GM18870 (cell line): Measurements from ENCODE around the gene ETV6.

Source experiments
- ATAC-seq: cut with Tn5 transposase; IDR thresholded peaks from one replicate; pipeline ENCODE4 v1.9.1; 2021; ENCODE audit warnings: moderate library complexity; ENCODE audit not compliant: unreplicated experiment

Gene ETV6

GRCh38 chr12:11821386-11822080 is 172.1 kb downstream of the ETV6 start:
- ATAC-seq: no peak

DNA sequence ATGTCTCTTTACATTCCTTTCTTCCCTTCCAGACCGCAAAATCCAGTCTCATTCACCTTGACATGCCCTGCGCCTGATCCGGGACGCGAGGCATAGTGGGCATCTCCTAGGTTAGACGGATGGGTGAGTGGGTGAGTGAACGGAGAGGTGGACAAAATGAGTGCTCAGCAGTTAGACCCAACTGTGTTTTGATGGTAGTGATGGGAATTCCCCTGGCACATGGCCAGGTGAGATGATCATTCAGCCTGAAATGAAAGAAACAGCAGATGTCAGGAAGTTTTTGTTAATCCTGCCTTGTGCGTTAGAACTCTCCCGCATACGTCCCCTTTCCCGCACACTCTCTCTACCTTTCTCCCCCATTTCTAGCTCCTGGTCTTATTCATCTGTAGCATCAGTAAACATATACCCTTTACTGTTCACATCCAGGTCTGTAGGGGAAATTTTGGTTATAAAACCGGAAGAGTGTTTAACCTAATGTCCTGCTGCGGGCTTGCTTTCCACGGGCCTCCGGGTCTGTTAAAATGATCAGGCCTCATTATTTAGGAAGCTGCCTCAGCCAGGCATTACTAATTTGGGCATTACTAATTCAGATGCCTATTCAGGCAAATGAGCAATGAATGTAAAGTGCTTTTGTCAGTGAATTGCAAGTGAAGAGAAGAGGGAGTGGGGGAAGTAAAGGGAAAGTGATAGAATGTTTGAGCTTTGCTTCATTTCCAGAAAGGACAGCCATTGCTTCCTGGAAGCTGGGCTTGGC is 172.8 kb downstream of the ETV6 start:
- peak; percentile 45 for ATAC-seq

DNA sequence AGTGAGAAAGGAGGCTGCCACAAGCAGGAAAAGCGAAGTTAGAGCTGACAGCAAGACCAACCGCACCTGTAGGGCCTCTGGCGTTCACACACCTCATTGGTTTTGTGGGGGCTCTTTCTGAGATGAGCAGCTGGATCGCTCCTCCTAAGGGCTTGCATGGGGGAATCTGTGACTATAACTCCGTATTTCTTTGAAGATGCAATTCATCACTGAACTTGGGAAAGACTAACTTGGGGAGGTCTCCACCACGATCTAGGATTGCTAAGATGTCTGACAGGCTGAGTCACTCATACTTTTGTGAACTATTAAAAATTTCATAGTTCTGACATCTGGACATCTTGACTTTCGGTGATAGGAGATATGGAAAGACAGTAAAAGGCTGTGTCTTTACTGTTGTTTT is 173.6 kb downstream of the ETV6 start:
- ATAC-seq: no peak

DNA sequence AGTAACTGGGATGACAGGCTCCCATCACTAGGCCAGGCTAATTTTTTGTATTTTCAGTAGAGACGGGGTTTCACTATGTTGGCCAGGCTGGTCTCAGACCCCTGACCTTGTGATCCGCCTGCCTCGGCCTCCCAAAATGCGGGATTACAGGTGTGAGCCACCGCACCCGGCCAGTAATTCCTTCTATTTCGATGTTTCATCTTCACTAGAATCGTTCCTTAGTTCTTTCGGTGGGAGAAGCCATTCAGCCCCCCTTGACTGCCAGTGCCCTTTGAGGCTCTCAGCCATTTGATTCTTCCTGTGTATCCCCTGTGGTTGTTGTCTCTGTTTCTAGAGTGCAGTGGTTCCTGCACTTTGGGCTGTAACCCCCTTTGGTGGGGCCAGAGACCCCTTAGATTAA is 174.1 kb downstream of the ETV6 start:
- ATAC-seq: no peak

DNA sequence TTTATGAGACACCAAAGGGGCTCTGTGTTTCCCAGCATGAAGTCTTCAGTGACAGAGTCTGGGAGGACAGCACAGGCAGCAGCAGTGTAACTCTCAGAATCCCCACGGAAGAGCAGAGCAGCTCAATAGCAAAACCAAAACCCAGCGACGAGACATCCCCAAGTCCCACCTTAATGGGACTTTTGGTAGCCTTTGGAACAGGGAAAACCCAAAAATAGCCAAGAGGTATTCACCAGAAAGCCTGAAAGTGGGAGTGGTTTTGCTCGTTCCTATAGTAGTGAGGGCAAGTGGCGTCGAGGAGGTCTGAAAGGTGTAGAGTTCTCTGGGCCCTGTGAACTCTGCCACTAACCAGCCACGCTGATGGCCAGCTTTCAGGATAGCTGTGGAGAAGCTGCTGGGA is 174.6 kb downstream of the ETV6 start:
- no peak for ATAC-seq

- no peak for ATAC-seq
These were observed 175.3 kb downstream of the ETV6 start for GRCh38 chr12:11824736-11825135.

- no peak for ATAC-seq
These were observed 175.8 kb downstream of the ETV6 start for GRCh38 chr12:11825278-11825677.

- ATAC-seq: no peak
These were observed 177.1 kb downstream of the ETV6 start for GRCh38 chr12:11826574-11826973.

DNA sequence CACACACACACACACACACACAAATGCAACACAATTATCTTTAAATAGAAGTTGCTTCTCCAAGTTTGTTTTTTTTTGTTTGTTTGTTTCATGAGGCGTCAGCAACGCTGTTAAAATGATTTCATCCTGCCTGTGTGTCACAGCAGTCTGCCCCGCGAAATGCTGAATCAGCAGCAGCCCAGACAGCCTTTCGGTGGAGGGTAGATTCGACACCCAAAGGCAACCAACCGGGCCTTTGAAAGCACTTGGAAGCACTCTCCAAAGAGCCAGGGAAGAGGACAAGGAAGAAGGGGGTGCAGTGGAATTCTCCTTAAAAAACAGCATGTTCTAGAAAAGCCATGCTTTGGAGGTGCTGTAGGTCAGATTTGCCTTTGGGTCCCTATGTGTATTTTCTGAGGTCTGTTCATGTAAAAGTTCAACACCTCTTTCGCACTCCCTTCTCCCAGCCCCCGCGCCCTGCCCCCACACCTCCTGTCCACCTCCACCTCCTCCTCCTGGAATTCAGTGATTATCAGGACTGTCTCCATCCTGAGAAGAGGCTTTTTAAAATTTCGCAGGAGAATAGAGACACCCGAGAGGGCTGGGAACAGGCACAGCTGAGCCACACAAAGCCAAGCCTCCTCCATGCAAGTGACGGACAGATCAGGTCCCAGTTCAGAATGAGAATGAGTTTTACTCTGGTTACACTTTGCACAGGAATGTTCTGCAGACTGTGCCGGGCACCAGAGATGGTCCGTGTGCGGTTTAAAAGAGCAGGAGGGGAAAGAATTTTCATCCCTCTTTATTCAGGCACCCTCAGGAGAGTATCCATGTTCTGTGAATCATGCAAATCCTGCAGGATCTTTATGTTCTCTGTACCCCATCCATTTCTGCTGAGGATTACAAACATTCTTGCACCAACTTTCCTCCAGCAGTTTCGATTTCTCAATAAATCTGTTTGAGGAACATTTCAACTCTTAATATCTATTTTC is 177.9 kb downstream of the ETV6 start:
- ATAC-seq: no peak

DNA sequence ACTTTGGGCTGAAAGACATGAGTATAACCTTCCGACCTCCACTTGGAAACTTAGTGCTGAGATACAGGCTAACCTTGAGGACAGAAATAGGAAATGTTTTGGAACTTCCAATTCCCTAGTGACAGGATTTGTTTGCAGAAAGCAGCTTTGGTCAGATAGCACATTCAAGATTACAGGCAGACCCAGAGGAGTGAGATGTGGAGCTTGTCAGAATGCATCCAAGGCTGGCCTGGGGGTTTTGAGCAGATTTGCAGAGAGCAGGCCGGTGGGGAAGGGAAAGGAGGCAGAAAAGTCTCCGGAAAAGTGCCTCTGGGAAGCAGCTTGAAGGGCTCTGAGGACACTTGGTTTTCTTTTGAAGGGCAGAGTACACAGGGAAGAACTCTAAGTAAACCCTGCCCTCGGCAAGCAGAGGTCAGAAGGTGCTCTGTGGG is 180.3 kb downstream of the ETV6 start:
- no peak for ATAC-seq

- no peak for ATAC-seq
These were observed 180.9 kb downstream of the ETV6 start for GRCh38 chr12:11830307-11830801.

GRCh38 chr12:11832093-11832492 is 182.6 kb downstream of the ETV6 start:
- no peak for ATAC-seq

GRCh38 chr12:11833174-11833895 is 183.9 kb downstream of the ETV6 start:
- ATAC-seq: no peak

GRCh38 chr12:11834104-11834812 is 184.8 kb downstream of the ETV6 start:
- ATAC-seq: no peak

GRCh38 chr12:11834931-11835330 is 185.5 kb downstream of the ETV6 start:
- no peak for ATAC-seq

DNA sequence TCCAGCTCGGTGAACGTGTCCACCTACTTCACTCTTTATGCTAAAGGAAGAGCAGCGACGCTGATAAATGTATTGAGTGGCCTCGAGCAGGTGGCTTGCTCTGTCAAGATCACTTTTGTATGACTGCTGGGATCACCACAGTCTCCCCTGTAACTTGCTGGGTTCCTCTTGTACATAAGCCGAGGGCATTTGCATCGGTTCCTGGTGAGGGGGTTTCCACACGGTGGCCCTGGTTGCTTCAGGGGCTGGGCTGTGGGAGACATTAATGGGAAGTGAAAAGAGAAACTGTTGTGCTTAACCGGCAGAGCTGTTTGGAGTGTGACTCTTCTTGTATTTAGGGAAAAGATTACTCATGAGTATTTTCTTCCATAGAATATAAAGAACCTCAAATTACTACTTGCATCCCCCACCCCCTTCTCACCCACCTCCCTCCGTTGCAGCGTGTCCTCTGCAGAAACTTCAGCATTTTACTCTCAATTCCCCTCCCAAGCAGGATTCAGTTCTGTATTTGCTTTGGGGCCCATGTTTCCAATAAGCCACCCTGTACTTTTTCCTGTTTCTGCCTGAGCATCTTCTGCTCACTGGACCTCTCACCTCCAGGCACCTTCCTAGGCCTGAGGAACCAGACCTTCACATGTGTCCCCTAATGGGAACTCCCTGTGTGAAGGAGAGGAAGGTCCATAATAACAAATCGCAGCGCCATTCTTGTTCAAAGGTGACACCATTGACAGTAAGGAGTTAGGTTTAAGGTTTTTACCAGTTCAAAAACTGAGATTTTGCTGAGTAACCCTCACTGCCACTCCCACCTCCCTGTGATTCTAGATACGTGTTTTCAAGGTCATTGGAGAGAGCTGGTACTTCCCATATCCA is 187.0 kb downstream of the ETV6 start:
- peak; percentile 80 for ATAC-seq

GRCh38 chr12:11837216-11837934 is 187.9 kb downstream of the ETV6 start:
- ATAC-seq: no peak

GRCh38 chr12:11838403-11838802 is 188.9 kb downstream of the ETV6 start:
- ATAC-seq: no peak
